Spinal cord (tissue), 10 donors: ENCODE data around the gene GUCA2A. TPM values are rescaled to one million over a fixed set of nuclear protein-coding genes. Genes with fewer than 3 reads are reported as not detected.

Experiments
- DNase-seq, 6 donors: peaks; one replicate each; pipeline versions ENCODE4 v3.0.0 to v3.0.0-alpha.2; 2013 to 2015; ENCODE audit warnings: low spot score in 6 of 6, low read depth in 4 of 6
- H3K27ac ChIP-seq: one replicate; pipeline ENCODE4 v1.5.1; 2013; ENCODE audit warnings: low read depth, low read length, control low read depth
- H3K27me3 ChIP-seq: one replicate; pipeline ENCODE4 v1.6.1; 2013; ENCODE audit warnings: low read length; ENCODE audit not compliant: control insufficient read depth, insufficient read depth
- H3K36me3 ChIP-seq: one replicate; pipeline ENCODE4 v1.6.1; 2013; ENCODE audit warnings: low read length; ENCODE audit not compliant: control insufficient read depth, insufficient read depth
- H3K4me1 ChIP-seq: one replicate; pipeline ENCODE4 v1.6.1; 2013; ENCODE audit warnings: low read length; ENCODE audit not compliant: control insufficient read depth, insufficient read depth
- H3K4me3 ChIP-seq: one replicate; pipeline ENCODE4 v1.5.1; 2013; ENCODE audit warnings: low read depth, low read length, control low read depth
- H3K9me3 ChIP-seq: one replicate; pipeline ENCODE4 v1.6.1; 2013; ENCODE audit warnings: low read length; ENCODE audit not compliant: control insufficient read depth, insufficient read depth
- WGBS: methylation state at CpG from one replicate; pipeline ENCODE4 v1.1.5; 2013; ENCODE audit warnings: missing lambda C conversion rate; ENCODE audit not compliant: insufficient coverage; 5-methylcytosine and 5-hydroxymethylcytosine counted together
- polyA plus RNA-seq, 2 donors: library from polyadenylated mRNA; unstranded; fragments of 120-200 nt; gene quantifications; one replicate each; pipeline ENCODE4 v1.2.1, GENCODE V29; 2013; ENCODE audit not compliant: insufficient read length in 2 of 2
- total RNA-seq, 2 donors: library from RNA; depleted of rRNA in 1 of 2; stranded (reverse); fragments of 120-200 nt in 1 of 2; fragments of >200 nt in 1 of 2; gene quantifications; one replicate each; pipeline versions ENCODE4 v1.2.3 to v1.2.4, GENCODE V29; 2013 to 2014
- donor health status: healthy.

GUCA2A gene
- total and polyA plus RNA-seq, 4 donors, result not detected

- Histone ChIP-seq H3K36me3 (peaks cover 12% of the 10 kb centered on the region), H3K9me3 (no peaks in the 10 kb centered on the region), H3K4me1 (no peaks in the 10 kb centered on the region), H3K27ac (no peak overlapping the region), H3K4me3 (no peak overlapping the region), H3K27me3 (no peaks in the 10 kb centered on the region)
- 100% methylated on average over 3 of the region's 4 CpGs for WGBS
- DNase-seq, result no peak
Observed at GRCh38 chr1:42192106-42192505, 27.6 kb upstream of the GUCA2A start.

GRCh38 chr1:42191319-42191718, 26.8 kb upstream of the GUCA2A start:
- Histone ChIP-seq H3K36me3 (peaks cover 11% of the 10 kb centered on the region), H3K27me3 (no peaks in the 10 kb centered on the region), H3K9me3 (no peaks in the 10 kb centered on the region), H3K4me3 (no peak overlapping the region), H3K4me1 (no peaks in the 10 kb centered on the region), H3K27ac (no peak overlapping the region)
- WGBS, result 96% methylated on average over 8 of the region's 8 CpGs
- no peak for DNase-seq

- Histone ChIP-seq H3K4me3 (no peak overlapping the region), H3K27ac (no peak overlapping the region), H3K27me3 (no peaks in the 10 kb centered on the region), H3K9me3 (no peaks in the 10 kb centered on the region), H3K4me1 (no peaks in the 10 kb centered on the region), H3K36me3 (peaks cover 10% of the 10 kb centered on the region)
- 100% methylated on average over 1 of the region's 6 CpGs for WGBS
- DNase-seq, result no peak
Observed at GRCh38 chr1:42189931-42190853, 25.6 kb upstream of the GUCA2A start.

- H3K4me3 ChIP-seq, result no peak overlapping the region
- H3K27me3 ChIP-seq, result no peaks in the 10 kb centered on the region
- H3K4me1 ChIP-seq, result no peaks in the 10 kb centered on the region
- no peaks in the 10 kb centered on the region for H3K9me3 ChIP-seq
- peaks cover 8% of the 10 kb centered on the region for H3K36me3 ChIP-seq
- no peak overlapping the region for H3K27ac ChIP-seq
- DNase-seq, result no peak
- 83% methylated on average over 1 of the region's 3 CpGs for WGBS
Observed at GRCh38 chr1:42186152-42186551, 21.6 kb upstream of the GUCA2A start.

- no peak overlapping the region for H3K4me3 ChIP-seq
- no peak for DNase-seq
- no peaks in the 10 kb centered on the region for H3K9me3 ChIP-seq
- H3K27me3 ChIP-seq, result no peaks in the 10 kb centered on the region
- H3K36me3 ChIP-seq, result peaks cover 7% of the 10 kb centered on the region
- H3K27ac ChIP-seq, result no peak overlapping the region
- WGBS, result 89% methylated on average over 3 of the region's 3 CpGs
- H3K4me1 ChIP-seq, result no peaks in the 10 kb centered on the region
Observed at GRCh38 chr1:42184616-42185015, 20.1 kb upstream of the GUCA2A start.

GRCh38 chr1:42183957-42184268, 19.4 kb upstream of the GUCA2A start:
- Histone ChIP-seq H3K4me3 (no peak overlapping the region), H3K27me3 (no peaks in the 10 kb centered on the region), H3K4me1 (no peaks in the 10 kb centered on the region), H3K27ac (no peak overlapping the region), H3K36me3 (peaks cover 7% of the 10 kb centered on the region), H3K9me3 (no peaks in the 10 kb centered on the region)
- DNase-seq, result no peak
- 97% methylated on average over 5 of the region's 6 CpGs for WGBS

- Histone ChIP-seq H3K27ac (no peak overlapping the region), H3K4me1 (peaks cover 2% of the 10 kb centered on the region), H3K4me3 (no peak overlapping the region), H3K27me3 (no peaks in the 10 kb centered on the region), H3K9me3 (no peaks in the 10 kb centered on the region), H3K36me3 (peaks cover 9% of the 10 kb centered on the region)
- no CpG with 5 or more reads among the region's 7 CpGs for WGBS
- no peak for DNase-seq
Observed at GRCh38 chr1:42183210-42183956, 18.8 kb upstream of the GUCA2A start.

- no peak overlapping the region for H3K4me3 ChIP-seq
- H3K27ac ChIP-seq, result no peak overlapping the region
- 100% methylated on average over 2 of the region's 4 CpGs for WGBS
- peaks cover 6% of the 10 kb centered on the region for H3K36me3 ChIP-seq
- no peaks in the 10 kb centered on the region for H3K9me3 ChIP-seq
- DNase-seq, result no peak
- H3K4me1 ChIP-seq, result peaks cover 10% of the 10 kb centered on the region
- no peaks in the 10 kb centered on the region for H3K27me3 ChIP-seq
Observed at GRCh38 chr1:42181687-42182086, 17.1 kb upstream of the GUCA2A start.

GRCh38 chr1:42179900-42180329, 15.4 kb upstream of the GUCA2A start:
- DNase-seq, result no peak
- H3K9me3 ChIP-seq, result no peaks in the 10 kb centered on the region
- 69% methylated on average over 2 of the region's 4 CpGs for WGBS
- H3K27ac ChIP-seq, result no peak overlapping the region
- H3K4me1 ChIP-seq, result peaks cover 10% of the 10 kb centered on the region
- no peaks in the 10 kb centered on the region for H3K27me3 ChIP-seq
- no peak overlapping the region for H3K4me3 ChIP-seq
- H3K36me3 ChIP-seq, result peaks cover 3% of the 10 kb centered on the region
